ENCODE data around the gene KLHL2.

- no peak for TF ChIP-seq SPI1 (IDR thresholded peaks at IDR 0.05; ENCODE audit: borderline replicate concordance, low read depth)
- no peak for TF ChIP-seq POLR2AphosphoS5 (IDR thresholded peaks at IDR 0.05; ENCODE audit: low read depth)
Observed at GRCh38 chr4:165170819-165171218, 36.5 kb upstream of the KLHL2 start.

Measured in HL-60 (cell line).